GM23248 (cell line): ENCODE measurements around the gene DIP2C.

ENCODE experiments used
- EZH2 ChIP-seq: fragments of 200-600 bp; sonication (generic); IDR thresholded peaks from 2 replicates; pipeline ENCODE4 v1.6.1; 2018; ENCODE audit warnings: antibody characterized with exemption, mild to moderate bottlenecking; ENCODE audit not compliant: insufficient read depth, poor library complexity, severe bottlenecking
- EZH2phosphoT487 ChIP-seq: fragments of 200-600 bp; sonication (generic); IDR thresholded peaks from 2 replicates; pipeline ENCODE4 v1.6.1; 2018; ENCODE audit warnings: antibody characterized with exemption, moderate library complexity, mild to moderate bottlenecking, low read depth; ENCODE audit not compliant: insufficient read depth

DNA sequence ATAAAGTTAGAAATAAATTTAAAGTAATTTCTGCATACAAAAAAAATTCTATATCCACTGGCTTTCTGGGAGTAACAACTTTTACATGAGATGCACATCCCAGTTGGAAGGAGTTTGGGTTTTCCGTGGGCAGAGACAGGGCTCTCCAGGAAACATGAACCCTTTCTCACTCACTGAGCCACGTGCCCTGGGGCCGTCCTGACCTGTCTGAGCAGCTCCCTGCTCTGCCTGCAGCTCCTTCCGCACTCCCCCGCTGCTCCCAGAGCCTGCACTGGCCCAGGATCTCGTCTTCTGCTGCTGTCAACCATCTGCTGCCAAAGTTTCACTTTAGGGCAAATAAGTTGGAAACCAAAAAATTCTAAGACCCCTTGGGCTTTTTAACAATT, 169.1 kb downstream of the DIP2C start:
- TF ChIP-seq EZH2 (no peak), EZH2phosphoT487 (no peak)
